GM12891 (cell line): Measurements from ENCODE around the gene CDHR3.

ENCODE experiments used
- POLR2A ChIP-seq: IDR thresholded peaks from 2 replicates; pipeline ENCODE4 v1.6.1; 2011; ENCODE audit warnings: low read depth, low read length, control low read depth
- POLR2AphosphoS5 ChIP-seq: IDR thresholded peaks from 2 replicates; pipeline ENCODE4 v1.6.1; 2011; ENCODE audit warnings: low read depth, low read length, control low read depth
- POU2F2 ChIP-seq: IDR thresholded peaks from 2 replicates; pipeline ENCODE4 v1.6.1; 2011; ENCODE audit warnings: low read depth, mild to moderate bottlenecking, control low read depth, low read length, moderate library complexity
- SPI1 ChIP-seq: IDR thresholded peaks from 2 replicates; pipeline ENCODE4 v1.6.1; 2011; ENCODE audit warnings: low read depth, low read length, control low read depth
- TAF1 ChIP-seq: IDR thresholded peaks from 2 replicates; pipeline ENCODE4 v1.6.1; 2011; ENCODE audit warnings: low read depth, low read length, control low read depth

DNA sequence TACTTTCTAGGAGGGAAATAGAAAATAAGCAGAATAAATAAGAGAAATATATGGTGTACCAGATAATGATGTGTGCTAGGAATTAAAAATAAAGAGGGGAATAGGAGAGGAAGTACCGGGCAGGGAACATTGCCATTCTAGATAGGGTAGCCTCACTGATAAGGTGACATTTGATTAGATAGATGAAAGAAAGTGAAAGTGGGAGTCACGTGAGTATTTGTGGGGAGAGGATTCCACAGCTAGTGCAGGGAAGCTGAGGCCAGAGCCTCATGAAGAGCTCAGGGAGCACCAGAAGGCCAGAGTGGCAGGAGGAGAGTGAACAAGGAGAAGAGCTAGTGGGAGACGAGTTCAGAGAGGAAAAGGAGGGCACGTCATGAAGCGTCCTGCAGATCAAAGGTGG lies 49.1 kb downstream of the CDHR3 start:
- no peak for TF ChIP-seq POLR2A
- TF ChIP-seq POLR2AphosphoS5 = no peak
- TF ChIP-seq SPI1 = no peak
- no peak for TF ChIP-seq TAF1
- no peak for TF ChIP-seq POU2F2
